HCT116 (cell line): Measurements from ENCODE around the gene CTNNA2. TPM values are rescaled to one million over a fixed set of nuclear protein-coding genes. Genes with fewer than 3 reads are reported as not detected.

Source experiments
- ATAC-seq: fragments of 200-7000 bp; cut with Tn5 transposase; 2 replicates; pipeline ENCODE4 v1.9.1; 2020; ENCODE audit warnings: mild to moderate bottlenecking, moderate library complexity
- BruUV-seq: library from RNA; stranded (reverse); fragments of 400-500 nt; replicated peaks from 2 replicates; lab custom pipeline; 2021; lab: Mats Ljungman, UMichigan
- CTCF ChIA-PET: fragments of 300-600 bp; sonication (Branson Sonifier 250); formaldehyde crosslinking; loops from one replicate; lab custom pipeline; 2021; ENCODE audit warnings: antibody characterized with exemption; lab: Charles Lee
- POLR2A ChIA-PET: fragments of 300-600, 350-600 bp; sonication (Branson Sonifier 250); formaldehyde crosslinking; loops from one replicate; lab custom pipeline; 2021; ENCODE audit warnings: antibody characterized with exemption; lab: Charles Lee
- RAD21 ChIA-PET, 2 experiments: fragments of 300-600 bp; sonication (Branson Sonifier 250); formaldehyde crosslinking; loops; one replicate each; lab custom pipeline; 2023; ENCODE audit warnings: low total read pairs in 2 of 2; ENCODE audit not compliant: uncharacterized antibody in 2 of 2, unreplicated experiment in 2 of 2, low non-redundant PET in 1 of 2; lab: Charles Lee
- DNase-seq: peaks from one replicate; pipeline ENCODE4 v3.0.0-alpha.2; 2010; ENCODE audit warnings: low read depth, low spot score
- H2AFZ ChIP-seq: fragments of 200-600 bp; shearing (Covaris generic), sonication (generic); 2 replicates; pipeline ENCODE4 v1.6.1; 2017; ENCODE audit warnings: low read depth, mixed run types, mixed read lengths, antibody characterized with exemption, low read length; ENCODE audit not compliant: poor library complexity, severe bottlenecking
- H3K27ac ChIP-seq: 2 replicates; pipeline ENCODE4 v1.5.1; 2012; ENCODE audit warnings: low read depth, low read length
- H3K27me3 ChIP-seq: fragments of 200-600 bp; sonication (generic); 2 replicates; pipeline ENCODE4 v1.6.1; 2016; ENCODE audit warnings: mixed run types, low read length, mixed read lengths; ENCODE audit not compliant: insufficient read depth
- H3K36me3 ChIP-seq, 2 experiments: fragments of 200-500 bp in 1 of 2; fragments of 200-600 bp in 1 of 2; sonication (Bioruptor generic) in 1 of 2; sonication (generic) in 1 of 2; 2 replicates each; pipeline versions ENCODE4 v1.5.1 to v1.6.1; 2014 to 2016; ENCODE audit warnings: low read length in 2 of 2, inconsistent platforms in 1 of 2, mixed read lengths in 1 of 2, mixed run types in 1 of 2; ENCODE audit not compliant: insufficient read depth in 2 of 2, control insufficient read depth in 1 of 2
- H3K4me1 ChIP-seq, 2 experiments: fragments of 200-600 bp in 1 of 2; sonication (generic) in 1 of 2; 2 replicates each; pipeline versions ENCODE4 v1.5.1 to v1.6.1; 2012 to 2017; ENCODE audit warnings: low read length in 2 of 2, inconsistent platforms in 1 of 2, mild to moderate bottlenecking in 1 of 2, mixed read lengths in 1 of 2, mixed run types in 1 of 2, moderate library complexity in 1 of 2; ENCODE audit not compliant: insufficient read depth in 2 of 2, control insufficient read depth in 1 of 2
- H3K4me2 ChIP-seq: fragments of 200-600 bp; sonication (generic); 2 replicates; pipeline ENCODE4 v1.6.1; 2017; ENCODE audit warnings: mixed run types, low read length, mixed read lengths
- H3K4me3 ChIP-seq, 2 experiments: fragments of 200-600 bp in 1 of 2; sonication (generic) in 1 of 2; replicated peaks in 1 of 2; 2 replicates each; pipeline ENCODE4 v1.5.1; 2011 to 2016; ENCODE audit warnings: low read length in 2 of 2, control low read depth in 1 of 2, low read depth in 1 of 2, mild to moderate bottlenecking in 1 of 2, mixed read lengths in 1 of 2, mixed run types in 1 of 2
- H3K79me2 ChIP-seq: fragments of 200-600 bp; sonication (generic); 2 replicates; pipeline ENCODE4 v1.6.1; 2017; ENCODE audit warnings: mild to moderate bottlenecking, mixed run types, low read length, moderate library complexity, mixed read lengths; ENCODE audit not compliant: insufficient read depth
- H3K9ac ChIP-seq: fragments of 200-600 bp; sonication (generic); 2 replicates; pipeline ENCODE4 v1.6.1; 2016; ENCODE audit warnings: low read length, mixed read lengths
- H3K9me2 ChIP-seq: fragments of 200-600 bp; sonication (generic), shearing (Covaris generic); 2 replicates; pipeline ENCODE4 v1.6.1; 2017; ENCODE audit warnings: mixed run types, mild to moderate bottlenecking, moderate library complexity; ENCODE audit not compliant: insufficient read depth
- H3K9me3 ChIP-seq, 2 experiments: fragments of 200-500 bp in 1 of 2; fragments of 200-600 bp in 1 of 2; sonication (Bioruptor generic) in 1 of 2; sonication (generic) in 1 of 2; 2 replicates each; pipeline ENCODE4 v1.6.1; 2014 to 2017; ENCODE audit warnings: low read length in 2 of 2, mixed read lengths in 2 of 2, inconsistent platforms in 1 of 2, low read depth in 1 of 2, mild to moderate bottlenecking in 1 of 2, mixed run types in 1 of 2, moderate library complexity in 1 of 2; ENCODE audit not compliant: control insufficient read depth in 1 of 2, insufficient read depth in 1 of 2
- H4K20me1 ChIP-seq: fragments of 200-600 bp; sonication (generic), shearing (Covaris generic); 2 replicates; pipeline ENCODE4 v1.6.1; 2017; ENCODE audit warnings: mixed run types, mild to moderate bottlenecking, moderate library complexity; ENCODE audit not compliant: insufficient read depth
- CBX3 ChIP-seq: IDR thresholded peaks from 2 replicates; pipeline ENCODE4 v1.6.1; 2012; ENCODE audit warnings: low read depth
- EGR1 ChIP-seq: IDR thresholded peaks from 2 replicates; pipeline ENCODE4 v1.6.1; 2012; ENCODE audit warnings: low read depth
- EZH2 ChIP-seq: fragments of 200-600 bp; sonication (generic); IDR thresholded peaks from 2 replicates; pipeline ENCODE4 v1.6.1; 2017; ENCODE audit warnings: antibody characterized with exemption, mixed run types
- EZH2phosphoT487 ChIP-seq: fragments of 200-600 bp; IDR thresholded peaks from 2 replicates; pipeline ENCODE4 v1.6.1; 2018; ENCODE audit warnings: antibody characterized with exemption, borderline replicate concordance
- POLR2A ChIP-seq: IDR thresholded peaks from 2 replicates; pipeline ENCODE4 v1.7.0; 2011; ENCODE audit warnings: borderline replicate concordance; ENCODE audit not compliant: insufficient read depth, insufficient read length; ENCODE audit errors: extremely low read depth
- SIN3A ChIP-seq: IDR thresholded peaks from 2 replicates; pipeline ENCODE4 v1.6.1; 2012; ENCODE audit warnings: low read depth
- SP1 ChIP-seq: IDR thresholded peaks from 2 replicates; pipeline ENCODE4 v1.6.1; 2012; ENCODE audit warnings: low read depth
- TCF7L2 ChIP-seq: IDR thresholded peaks from 2 replicates; pipeline ENCODE4 v1.7.0; 2011; ENCODE audit warnings: borderline replicate concordance, inconsistent platforms; ENCODE audit not compliant: insufficient read depth, insufficient read length; ENCODE audit errors: extremely low read depth
- YY1 ChIP-seq: IDR thresholded peaks from 2 replicates; pipeline ENCODE4 v1.6.1; 2011; ENCODE audit warnings: low read length, low read depth, moderate library complexity, mild to moderate bottlenecking; ENCODE audit not compliant: insufficient replicate concordance; ENCODE audit errors: extremely low read depth
- ZFX ChIP-seq: fragments of 450-650 bp; IDR thresholded peaks from 2 replicates; pipeline ENCODE4 v1.6.1; 2017
- intact Hi-C: fragments of 100-400 bp; cut with micrococcal nuclease; formaldehyde crosslinking; loops from 2 replicates; pipeline ENCODE4 v1.10.0; 2022
- total RNA-seq: library from RNA; stranded (reverse); gene quantifications from one replicate; pipeline ENCODE4 v1.2.1, GENCODE V29; 2021; ENCODE audit not compliant: unreplicated experiment
- TF ChIP-seq, protein P1 (sequence below), 3 experiments: fragments of 200-600 bp in 1 of 3; sonication (generic) in 1 of 3; IDR thresholded peaks in 2 of 3; conservative IDR thresholded peaks in 1 of 3; 2 replicates each; pipeline ENCODE4 v1.5.1; 2012 to 2017; ENCODE audit warnings: low read depth in 2 of 3, low read length in 2 of 3, antibody characterized with exemption in 1 of 3, borderline replicate concordance in 1 of 3, control low read depth in 1 of 3, mild to moderate bottlenecking in 1 of 3, mixed read lengths in 1 of 3, mixed run types in 1 of 3, moderate library complexity in 1 of 3; ENCODE audit not compliant: insufficient read depth in 1 of 3
- TF ChIP-seq, protein P2 (sequence below): IDR thresholded peaks from 2 replicates; pipeline ENCODE4 v1.6.1; 2012

The CTNNA2 gene
- total RNA-seq, 1 experiment from 2014 or later, result not detected

- Histone ChIP-seq H3K4me1 (no peaks in the 10 kb centered on the region), H3K4me3 (no peak overlapping the region), H2AFZ (no peak overlapping the region), H3K27ac (no peak overlapping the region), H3K9me2 (no peaks in the 10 kb centered on the region), H3K36me3 (no peaks in the 10 kb centered on the region), H3K9ac (no peak overlapping the region), H3K9me3 (peaks cover 4 to 7% of the 10 kb centered on the region in 2 experiments; a peak in 2 of 4 replicates), H4K20me1 (no peaks in the 10 kb centered on the region), H3K27me3 (no peaks in the 10 kb centered on the region), H3K4me2 (no peak overlapping the region), H3K79me2 (no peaks in the 10 kb centered on the region)
- TF ChIP-seq EGR1 (no peak), EZH2phosphoT487 (no peak), TCF7L2 (no peak), POLR2A (no peak), YY1 (no peak), EZH2 (no peak), SIN3A (no peak), SP1 (no peak), CBX3 (no peak), ZFX (no peak)
- TF ChIP-seq, protein P1, sequence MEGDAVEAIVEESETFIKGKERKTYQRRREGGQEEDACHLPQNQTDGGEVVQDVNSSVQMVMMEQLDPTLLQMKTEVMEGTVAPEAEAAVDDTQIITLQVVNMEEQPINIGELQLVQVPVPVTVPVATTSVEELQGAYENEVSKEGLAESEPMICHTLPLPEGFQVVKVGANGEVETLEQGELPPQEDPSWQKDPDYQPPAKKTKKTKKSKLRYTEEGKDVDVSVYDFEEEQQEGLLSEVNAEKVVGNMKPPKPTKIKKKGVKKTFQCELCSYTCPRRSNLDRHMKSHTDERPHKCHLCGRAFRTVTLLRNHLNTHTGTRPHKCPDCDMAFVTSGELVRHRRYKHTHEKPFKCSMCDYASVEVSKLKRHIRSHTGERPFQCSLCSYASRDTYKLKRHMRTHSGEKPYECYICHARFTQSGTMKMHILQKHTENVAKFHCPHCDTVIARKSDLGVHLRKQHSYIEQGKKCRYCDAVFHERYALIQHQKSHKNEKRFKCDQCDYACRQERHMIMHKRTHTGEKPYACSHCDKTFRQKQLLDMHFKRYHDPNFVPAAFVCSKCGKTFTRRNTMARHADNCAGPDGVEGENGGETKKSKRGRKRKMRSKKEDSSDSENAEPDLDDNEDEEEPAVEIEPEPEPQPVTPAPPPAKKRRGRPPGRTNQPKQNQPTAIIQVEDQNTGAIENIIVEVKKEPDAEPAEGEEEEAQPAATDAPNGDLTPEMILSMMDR (IDR thresholded peaks at IDR 0.05 in 2 of 3, conservative IDR thresholded peaks at IDR 0.05 in 1 of 3; ENCODE audit: borderline replicate concordance in 1 of 3, insufficient read depth in 1 of 3, low read depth in 2 of 3, low read length in 2 of 3), result no peak
- TF ChIP-seq, protein P2, sequence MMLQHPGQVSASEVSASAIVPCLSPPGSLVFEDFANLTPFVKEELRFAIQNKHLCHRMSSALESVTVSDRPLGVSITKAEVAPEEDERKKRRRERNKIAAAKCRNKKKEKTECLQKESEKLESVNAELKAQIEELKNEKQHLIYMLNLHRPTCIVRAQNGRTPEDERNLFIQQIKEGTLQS, result no peak
- no peak for ATAC-seq
- DNase-seq, result no peak
- no TSS peak for BruUV-seq
- CTCF ChIA-PET, result no interaction called here
- POLR2A ChIA-PET, result no interaction called here
- intact Hi-C loops, result no loop called here
- RAD21 ChIA-PET, result no interaction called here
Observed at GRCh38 chr2:80501874-80502624, 989.2 kb downstream of the CTNNA2 start.
